Mucosa of rectum (tissue), 2 donors: Measurements from ENCODE around the gene ANKRD66.

Experiments
- H3K27ac ChIP-seq, 2 donors: one replicate each; pipeline ENCODE4 v1.7.0; 2013; ENCODE audit warnings: inconsistent platforms in 2 of 2, low read depth in 2 of 2, low read length in 2 of 2
- H3K27me3 ChIP-seq, 2 donors: one replicate each; pipeline ENCODE4 v1.7.0; 2013; ENCODE audit warnings: low read length in 2 of 2; ENCODE audit not compliant: control insufficient read depth in 2 of 2, insufficient read depth in 2 of 2
- H3K36me3 ChIP-seq, 2 donors: one replicate each; pipeline ENCODE4 v1.7.0; 2013; ENCODE audit warnings: low read length in 2 of 2; ENCODE audit not compliant: control insufficient read depth in 2 of 2, insufficient read depth in 2 of 2
- H3K4me1 ChIP-seq, 2 donors: one replicate each; pipeline ENCODE4 v1.7.0; 2013; ENCODE audit warnings: low read length in 2 of 2, mild to moderate bottlenecking in 1 of 2; ENCODE audit not compliant: control insufficient read depth in 2 of 2, insufficient read depth in 2 of 2
- H3K4me3 ChIP-seq, 2 donors: one replicate each; pipeline ENCODE4 v1.7.0; 2013; ENCODE audit warnings: low read length in 2 of 2
- H3K9ac ChIP-seq, 2 donors: one replicate each; pipeline ENCODE4 v1.7.0; 2013; ENCODE audit warnings: low read length in 2 of 2, low read depth in 1 of 2, mild to moderate bottlenecking in 1 of 2
- H3K9me3 ChIP-seq, 2 donors: one replicate each; pipeline ENCODE4 v1.7.0; 2013; ENCODE audit warnings: low read length in 2 of 2; ENCODE audit not compliant: control insufficient read depth in 2 of 2
- donor health status: healthy.
- donor health status: Normal muscosa, but diverticular disease.

The ANKRD66 gene

DNA sequence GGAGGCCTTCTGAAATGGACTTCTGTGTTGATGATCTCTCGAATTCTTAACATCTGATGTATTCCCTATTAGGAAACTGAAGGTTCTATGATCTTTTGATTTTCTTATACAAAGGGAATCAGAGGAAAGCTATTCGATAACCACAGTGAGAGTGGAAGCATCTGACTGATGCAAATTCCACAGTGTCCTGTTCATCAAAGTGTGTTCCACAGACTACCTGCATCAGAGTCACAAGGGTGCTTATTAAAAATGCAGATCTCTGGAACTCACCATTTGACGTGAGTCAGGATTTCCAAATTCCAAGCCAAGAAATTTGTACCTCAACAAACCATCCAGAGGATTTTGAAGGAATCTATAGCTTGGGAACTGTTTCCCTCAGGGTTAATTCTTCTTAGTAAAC lies 42.1 kb downstream of the ANKRD66 start:
- Histone ChIP-seq H3K27ac (no peak overlapping the region), H3K4me1 (peaks cover 25% of the 10 kb centered on the region in 2 donors), H3K9ac (no peak overlapping the region), H3K27me3 (no peaks in the 10 kb centered on the region), H3K4me3 (no peak overlapping the region), H3K36me3 (no peaks in the 10 kb centered on the region), H3K9me3 (no peaks in the 10 kb centered on the region)

- no peak overlapping the region for H3K9ac ChIP-seq
- no peaks in the 10 kb centered on the region for H3K27me3 ChIP-seq
- no peaks in the 10 kb centered on the region for H3K9me3 ChIP-seq
- H3K27ac ChIP-seq = peak overlapping the region; percentile 52 to 65
- H3K4me1 ChIP-seq = peaks cover 25% of the 10 kb centered on the region in 2 donors
- H3K4me3 ChIP-seq = peak overlapping the region; percentile 17 to 55
- H3K36me3 ChIP-seq = no peaks in the 10 kb centered on the region
These were observed 43.0 kb downstream of the ANKRD66 start for GRCh38 chr6:46789434-46790354.

GRCh38 chr6:46790355-46790874 lies 43.7 kb downstream of the ANKRD66 start:
- no peaks in the 10 kb centered on the region for H3K9me3 ChIP-seq
- peak overlapping the region; percentile 52 to 65 for H3K27ac ChIP-seq
- no peaks in the 10 kb centered on the region for H3K36me3 ChIP-seq
- peaks cover 25% of the 10 kb centered on the region in 2 donors for H3K4me1 ChIP-seq
- no peak overlapping the region for H3K9ac ChIP-seq
- no peaks in the 10 kb centered on the region for H3K27me3 ChIP-seq
- H3K4me3 ChIP-seq = peak overlapping the region; percentile 41 to 55

DNA sequence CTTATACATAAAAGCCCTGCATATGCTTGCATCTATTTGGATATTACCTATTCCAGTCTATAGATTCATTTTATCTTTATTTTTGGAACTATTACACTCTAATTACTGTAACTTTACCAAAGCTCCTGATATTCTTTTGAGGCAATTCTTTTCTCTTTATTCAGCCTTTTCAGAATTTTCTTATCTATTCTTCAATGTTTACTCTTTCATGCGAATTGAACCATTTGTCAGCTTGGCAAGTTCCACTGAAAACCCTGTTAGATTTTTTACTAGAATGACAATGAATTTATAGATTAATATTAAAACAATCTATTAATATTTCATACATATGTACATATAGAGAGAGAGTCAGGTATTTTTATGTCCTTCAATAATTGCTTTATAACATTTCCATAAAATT lies 45.9 kb downstream of the ANKRD66 start:
- Histone ChIP-seq H3K4me3 (no peak overlapping the region), H3K27me3 (no peaks in the 10 kb centered on the region), H3K9me3 (no peaks in the 10 kb centered on the region), H3K9ac (no peak overlapping the region), H3K4me1 (peaks cover 25 to 27% of the 10 kb centered on the region in 2 donors), H3K36me3 (no peaks in the 10 kb centered on the region), H3K27ac (peak overlapping the region in 1 of 2 donors; percentile 6)

DNA sequence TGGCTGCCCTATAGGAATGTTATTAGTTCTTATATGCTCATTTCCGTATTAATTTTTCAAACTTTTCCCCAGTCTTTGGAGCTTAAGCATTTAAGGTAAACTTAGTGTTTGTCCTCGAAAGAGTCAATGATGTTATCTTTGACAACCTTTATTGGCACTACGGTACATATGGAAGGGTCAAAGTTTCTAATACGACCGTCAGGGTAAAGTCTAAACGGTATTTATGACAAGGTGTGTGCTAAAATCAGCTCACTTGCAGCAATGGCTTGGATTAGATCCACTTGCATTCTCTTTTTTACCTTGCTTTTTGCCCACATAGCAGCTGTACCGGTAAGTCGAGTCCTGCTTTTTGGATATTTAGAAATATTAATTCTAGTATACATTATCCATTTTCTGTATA lies 46.4 kb downstream of the ANKRD66 start, which contains the start of gene MEP1A:
Gene MEP1A, plus strand, starts transcription at position 252 of the 400 bp plus-strand sequence. Its CDS starts 10 bp downstream, at position 262.
- Histone ChIP-seq H3K36me3 (no peaks in the 10 kb centered on the region), H3K4me1 (peaks cover 25 to 27% of the 10 kb centered on the region in 2 donors), H3K9ac (no peak within 1 kb of the TSS), H3K27me3 (no peaks in the 10 kb centered on the region), H3K4me3 (peak within 1 kb of the TSS; percentile 51 to 70), H3K9me3 (no peaks in the 10 kb centered on the region), H3K27ac (peak within 1 kb of the TSS in 1 of 2 donors; percentile 6)

- peaks cover 22 to 24% of the 10 kb centered on the region in 2 donors for H3K4me1 ChIP-seq
- H3K9me3 ChIP-seq = no peaks in the 10 kb centered on the region
- H3K27ac ChIP-seq = no peak overlapping the region
- peak overlapping the region; percentile 51 to 70 for H3K4me3 ChIP-seq
- H3K9ac ChIP-seq = no peak overlapping the region
- H3K36me3 ChIP-seq = no peaks in the 10 kb centered on the region
- H3K27me3 ChIP-seq = no peaks in the 10 kb centered on the region
These were observed 47.3 kb downstream of the ANKRD66 start for GRCh38 chr6:46794068-46794467.

DNA sequence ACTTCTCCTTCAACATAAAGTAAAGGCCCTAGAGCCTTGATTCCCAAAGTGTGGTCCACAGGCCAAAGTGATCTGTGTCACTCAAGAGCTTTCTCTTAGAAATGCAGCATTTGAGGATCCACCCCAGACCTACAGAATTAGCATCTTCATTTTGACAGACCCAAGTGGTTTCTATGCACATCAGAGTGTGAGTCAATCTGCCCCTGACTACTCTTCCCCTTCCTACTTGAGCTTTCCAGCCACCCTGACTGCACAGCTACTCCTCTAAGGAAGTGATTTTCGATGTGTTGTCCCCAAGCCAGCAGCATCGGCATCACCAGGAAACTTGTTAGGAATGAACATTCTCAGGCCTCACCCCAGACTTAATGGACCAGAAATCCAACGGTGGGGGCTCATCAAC lies 49.1 kb downstream of the ANKRD66 start:
- Histone ChIP-seq H3K36me3 (no peaks in the 10 kb centered on the region), H3K4me3 (peak overlapping the region in 1 of 2 donors; percentile 22), H3K9ac (no peak overlapping the region), H3K9me3 (no peaks in the 10 kb centered on the region), H3K27me3 (no peaks in the 10 kb centered on the region), H3K4me1 (peaks cover 10 to 16% of the 10 kb centered on the region in 2 donors), H3K27ac (no peak overlapping the region)

- Histone ChIP-seq H3K9ac (no peak overlapping the region), H3K4me3 (peak overlapping the region in 1 of 2 donors; percentile 26), H3K27ac (no peak overlapping the region), H3K36me3 (peaks cover 2 to 3% of the 10 kb centered on the region in 2 donors), H3K4me1 (peaks cover 3 to 7% of the 10 kb centered on the region in 2 donors), H3K27me3 (no peaks in the 10 kb centered on the region), H3K9me3 (no peaks in the 10 kb centered on the region)
These were observed 50.3 kb downstream of the ANKRD66 start for GRCh38 chr6:46796848-46797580.

DNA sequence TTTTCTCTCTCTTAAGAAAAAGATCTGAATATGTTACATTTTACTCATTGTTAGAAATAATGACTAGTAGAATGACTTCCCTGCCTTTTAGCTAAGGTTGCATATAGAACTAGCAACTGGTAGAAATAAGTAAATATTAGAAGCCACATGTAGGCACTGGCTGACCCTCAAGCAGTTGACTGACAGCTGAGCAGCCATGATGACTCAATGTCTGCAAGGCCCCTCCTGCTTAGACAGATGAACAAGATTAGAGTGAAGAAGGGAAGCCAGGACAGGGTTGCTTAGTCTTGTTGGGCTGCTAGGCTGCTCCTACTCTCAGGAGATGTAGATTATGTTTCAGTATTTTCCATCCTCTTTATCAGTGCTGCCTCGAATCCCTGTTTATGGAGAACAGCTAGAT lies 52.9 kb downstream of the ANKRD66 start:
- no peak overlapping the region for H3K27ac ChIP-seq
- H3K9me3 ChIP-seq = no peaks in the 10 kb centered on the region
- H3K9ac ChIP-seq = no peak overlapping the region
- H3K36me3 ChIP-seq = peaks cover 2 to 3% of the 10 kb centered on the region in 2 donors
- H3K4me3 ChIP-seq = no peak overlapping the region
- H3K27me3 ChIP-seq = no peaks in the 10 kb centered on the region
- H3K4me1 ChIP-seq = peaks cover 0 to 2% of the 10 kb centered on the region in 2 donors

DNA sequence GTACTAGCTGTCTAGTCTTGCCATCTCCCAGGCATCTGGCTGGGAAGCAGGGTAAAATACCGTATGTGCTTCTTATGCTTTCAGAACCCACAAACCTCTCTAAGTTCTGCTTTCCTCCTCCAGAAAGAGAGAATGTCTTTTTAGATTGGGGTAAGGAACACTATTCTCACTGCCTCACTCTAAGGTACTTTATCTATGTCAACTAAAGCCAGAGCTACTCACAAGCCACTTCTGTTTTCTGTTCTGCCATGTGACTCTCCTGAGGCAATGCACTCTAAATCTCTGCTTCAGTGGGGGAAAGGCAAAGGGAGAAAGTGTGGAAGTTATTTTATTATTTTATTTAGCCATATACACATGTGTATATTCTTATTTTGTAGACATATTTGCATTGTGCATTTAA lies 62.1 kb downstream of the ANKRD66 start:
- no peak overlapping the region for H3K27ac ChIP-seq
- H3K4me1 ChIP-seq = no peaks in the 10 kb centered on the region
- peaks cover 0 to 4% of the 10 kb centered on the region in 2 donors for H3K36me3 ChIP-seq
- H3K27me3 ChIP-seq = no peaks in the 10 kb centered on the region
- H3K4me3 ChIP-seq = no peak overlapping the region
- no peaks in the 10 kb centered on the region for H3K9me3 ChIP-seq
- H3K9ac ChIP-seq = no peak overlapping the region
